Smooth muscle cell (in vitro differentiated cells): ENCODE measurements around the gene POU4F1. TPM values are rescaled to one million over a fixed set of nuclear protein-coding genes. Genes with fewer than 3 reads are reported as not detected.

Source experiments
- DNase-seq: peaks from one replicate; lab custom pipeline; 2025; ENCODE audit not compliant: unreplicated experiment; lab: John Stamatoyannopoulos, UW
- H2AFZ ChIP-seq: fragments of 200-600 bp; sonication (generic); 2 replicates; pipeline ENCODE4 v1.6.0; 2016; ENCODE audit warnings: antibody characterized with exemption, low read depth, mild to moderate bottlenecking
- H3F3A ChIP-seq: fragments of 200-600 bp; sonication (generic); 2 replicates; pipeline ENCODE4 v1.6.0; 2017; ENCODE audit warnings: antibody characterized with exemption, low read depth
- H3K27ac ChIP-seq: fragments of 200-600 bp; sonication (generic); 2 replicates; pipeline ENCODE4 v1.5.1; 2016; ENCODE audit warnings: low read depth, mild to moderate bottlenecking
- H3K27me3 ChIP-seq: fragments of 200-600 bp; sonication (generic); 2 replicates; pipeline ENCODE4 v1.6.1; 2016; ENCODE audit warnings: low read depth, mild to moderate bottlenecking
- H3K36me3 ChIP-seq: fragments of 200-600 bp; sonication (generic); 2 replicates; pipeline ENCODE4 v1.5.1; 2016; ENCODE audit warnings: low read depth
- H3K4me1 ChIP-seq: fragments of 200-600 bp; sonication (generic); 2 replicates; pipeline ENCODE4 v1.5.1; 2016; ENCODE audit warnings: low read depth
- H3K4me2 ChIP-seq: fragments of 200-600 bp; sonication (generic); 2 replicates; pipeline ENCODE4 v1.6.0; 2016; ENCODE audit warnings: mild to moderate bottlenecking
- H3K4me3 ChIP-seq: fragments of 200-600 bp; sonication (generic); 2 replicates; pipeline ENCODE4 v1.5.1; 2016; ENCODE audit warnings: mild to moderate bottlenecking
- H3K79me2 ChIP-seq: fragments of 200-600 bp; sonication (generic); 2 replicates; pipeline ENCODE4 v1.6.0; 2016; ENCODE audit warnings: low read depth, mild to moderate bottlenecking
- H3K9ac ChIP-seq: fragments of 200-600 bp; sonication (generic); 2 replicates; pipeline ENCODE4 v1.6.0; 2016; ENCODE audit warnings: low read depth
- H3K9me3 ChIP-seq: fragments of 200-600 bp; sonication (generic); replicated peaks from 2 replicates; pipeline ENCODE4 v1.5.1; 2016; ENCODE audit warnings: low read depth
- H4K20me1 ChIP-seq: fragments of 200-600 bp; sonication (generic); 2 replicates; pipeline ENCODE4 v1.6.0; 2016; ENCODE audit warnings: low read depth
- CTCF ChIP-seq: fragments of 200-600 bp; sonication (generic); IDR thresholded peaks from 2 replicates; pipeline ENCODE4 v1.5.1; 2017; ENCODE audit warnings: borderline replicate concordance, mild to moderate bottlenecking, antibody characterized with exemption; ENCODE audit not compliant: insufficient read depth, poor library complexity, severe bottlenecking
- WGBS: methylation state at CpG from one replicate; pipeline ENCODE4 v1.1.7; 2016; ENCODE audit warnings: low lambda C conversion rate; 5-methylcytosine and 5-hydroxymethylcytosine counted together
- polyA plus RNA-seq: library from polyadenylated mRNA; unstranded; fragments of >200 nt; fragmentation: Nextera tagmentation; extraction: Ambion mirVana; gene quantifications from 2 replicates; pipeline ENCODE4 v1.2.1, GENCODE V29; 2016
- total RNA-seq: library from RNA; depleted of rRNA; stranded (reverse); fragments of >200 nt; gene quantifications from 2 replicates; pipeline ENCODE4 v1.2.3, GENCODE V29; 2014

Gene POU4F1
- total and polyA plus RNA-seq, 2 experiments from 2014 or later = not detected

GRCh38 chr13:78604782-78605611, 1.6 kb upstream of the POU4F1 start:
- no peak overlapping the region for H3K9ac ChIP-seq
- WGBS = 4% methylated on average over 20 of the region's 20 CpGs
- H3K9me3 ChIP-seq = no peaks in the 10 kb centered on the region
- DNase-seq = no peak
- no peaks in the 10 kb centered on the region for H3F3A ChIP-seq
- H3K27ac ChIP-seq = no peak overlapping the region
- H3K4me3 ChIP-seq = no peak overlapping the region
- H3K4me1 ChIP-seq = peaks cover 25% of the 10 kb centered on the region
- peaks cover 96% of the 10 kb centered on the region for H3K27me3 ChIP-seq
- no peaks in the 10 kb centered on the region for H3K36me3 ChIP-seq
- peak; percentile 7 for TF ChIP-seq CTCF
- H2AFZ ChIP-seq = no peak overlapping the region
- no peak overlapping the region for H3K4me2 ChIP-seq
- H4K20me1 ChIP-seq = no peaks in the 10 kb centered on the region
- H3K79me2 ChIP-seq = no peaks in the 10 kb centered on the region

GRCh38 chr13:78602561-78603239, 652 bp downstream of the POU4F1 start:
- peak overlapping the region; percentile 84 for H3K4me2 ChIP-seq
- 2% methylated on average over 50 of the region's 51 CpGs for WGBS
- H4K20me1 ChIP-seq = no peaks in the 10 kb centered on the region
- peak overlapping the region; percentile 54 for H2AFZ ChIP-seq
- H3K36me3 ChIP-seq = no peaks in the 10 kb centered on the region
- no peak overlapping the region for H3K27ac ChIP-seq
- peaks cover 12% of the 10 kb centered on the region for H3K4me1 ChIP-seq
- peaks cover 96% of the 10 kb centered on the region for H3K27me3 ChIP-seq
- no peak for DNase-seq
- no peaks in the 10 kb centered on the region for H3K79me2 ChIP-seq
- no peaks in the 10 kb centered on the region for H3F3A ChIP-seq
- no peaks in the 10 kb centered on the region for H3K9me3 ChIP-seq
- TF ChIP-seq CTCF = no peak
- H3K9ac ChIP-seq = no peak overlapping the region
- H3K4me3 ChIP-seq = peak overlapping the region; percentile 48

- Histone ChIP-seq H3K27me3 (peaks cover 96% of the 10 kb centered on the region), H3K9me3 (no peaks in the 10 kb centered on the region), H3K4me2 (peak overlapping the region; percentile 84), H3K9ac (no peak overlapping the region), H3K36me3 (no peaks in the 10 kb centered on the region), H3K4me3 (no peak overlapping the region), H3F3A (no peaks in the 10 kb centered on the region), H3K4me1 (peaks cover 12% of the 10 kb centered on the region), H2AFZ (no peak overlapping the region), H3K79me2 (no peaks in the 10 kb centered on the region), H4K20me1 (no peaks in the 10 kb centered on the region), H3K27ac (no peak overlapping the region)
- no peak for DNase-seq
- 3% methylated on average over 42 of the region's 112 CpGs for WGBS
- TF ChIP-seq CTCF = no peak
Observed at GRCh38 chr13:78601874-78602560, 1.3 kb downstream of the POU4F1 start.
